ENCODE data around the gene AREG. TPM values are rescaled to one million over a fixed set of nuclear protein-coding genes. Genes with fewer than 3 reads are reported as not detected.

The AREG gene
- total and polyA plus RNA-seq, 2 experiments from 2014 or later, result 0.45 TPM; not detected in 1

- Histone ChIP-seq H3K4me1 (ENCODE audit: insufficient read depth) (peaks cover 21% of the 10 kb centered on the region), H3K4me3 (no peak overlapping the region), H3K36me3 (ENCODE audit: insufficient read depth) (no peaks in the 10 kb centered on the region), H2AFZ (no peak overlapping the region), H3K27me3 (ENCODE audit: insufficient read depth) (no peaks in the 10 kb centered on the region), H3K79me2 (replicated peaks; ENCODE audit: insufficient read depth) (no peaks in the 10 kb centered on the region), H3K4me2 (no peak overlapping the region), H3K27ac (ENCODE audit: low read depth) (no peak overlapping the region), H4K20me1 (replicated peaks; ENCODE audit: insufficient read depth) (no peaks in the 10 kb centered on the region), H3F3A (replicated peaks; ENCODE audit: low read depth) (no peaks in the 10 kb centered on the region), H3K9me2 (ENCODE audit: insufficient read depth) (no peaks in the 10 kb centered on the region)
- Mint-ChIP-seq H3K27me3 (ENCODE audit: insufficient read depth, low read depth, poor library complexity) (no peaks in the 10 kb centered on the region), H3K9me3 (no peaks in the 10 kb centered on the region), H3K4me1 (peaks cover 16% of the 10 kb centered on the region), H3K36me3 (ENCODE audit: low read depth) (no peaks in the 10 kb centered on the region), H3K4me3 (no peak overlapping the region), H3K27ac (no peak overlapping the region)
- DNase-seq (ENCODE audit: low spot score), result no peak
- TF ChIP-seq STAT1 (IDR thresholded peaks at IDR 0.05; ENCODE audit: unreplicated experiment), result no peak
- TF ChIP-seq POLR2AphosphoS5 (IDR thresholded peaks at IDR 0.05; ENCODE audit: low read depth), result no peak
- no peak for TF ChIP-seq REST (IDR thresholded peaks at IDR 0.05; ENCODE audit: unreplicated experiment)
- no peak for TF ChIP-seq JUNB (IDR thresholded peaks at IDR 0.05; ENCODE audit: unreplicated experiment)
- no peak for TF ChIP-seq NANOG (IDR thresholded peaks at IDR 0.05; ENCODE audit: borderline replicate concordance)
- no peak for TF ChIP-seq ZNF462 (CRISPR knock-in tag; IDR thresholded peaks at IDR 0.05)
- no peak for TF ChIP-seq ZNF331 (CRISPR knock-in tag; IDR thresholded peaks at IDR 0.05; ENCODE audit: low read depth)
- no peak for TF ChIP-seq ETS1 (IDR thresholded peaks at IDR 0.05)
- no peak for TF ChIP-seq EZH2 (IDR thresholded peaks at IDR 0.05; ENCODE audit: low read depth, unreplicated experiment)
- ATAC-seq, result no peak
Measured at GRCh38 chr4:74413265-74413664, 31.7 kb upstream of the AREG start.
